Measurements from ENCODE around the gene KLHDC10.
"Not testable (repeated sequence)": the region's sequence is repeated elsewhere in the genome, so short reads cannot be mapped to it uniquely, and the experiment has no call there.

Gene KLHDC10

DNA sequence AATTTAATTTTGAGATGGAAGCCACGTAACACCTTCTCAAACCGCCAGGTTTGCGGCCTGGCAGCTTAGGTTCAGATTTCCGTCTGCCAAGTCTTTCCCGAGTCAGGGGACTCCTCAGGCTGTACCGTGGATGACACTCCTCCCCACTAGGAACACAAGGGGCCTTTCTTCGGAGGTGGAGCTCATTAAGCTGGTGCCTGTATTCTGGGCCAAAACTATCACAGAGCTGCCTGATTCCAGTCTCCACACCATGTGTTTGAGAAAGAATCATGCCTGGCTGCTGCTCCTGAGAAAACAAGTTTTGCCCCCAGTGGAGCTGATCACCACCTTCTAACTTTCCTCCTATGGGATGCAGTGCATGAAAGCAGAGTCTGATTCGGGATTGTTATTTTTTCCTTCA, 90.1 kb downstream of the KLHDC10 start:
- no peak for DNase-seq

- DNase-seq, result no peak
Observed at GRCh38 chr7:130162196-130162595, 91.9 kb downstream of the KLHDC10 start.

- no peak for DNase-seq
Observed at GRCh38 chr7:130174237-130174959, 104.1 kb downstream of the KLHDC10 start.

- no peak for DNase-seq
Observed at GRCh38 chr7:130178251-130178650, 107.9 kb downstream of the KLHDC10 start.

GRCh38 chr7:130179631-130180030, 109.3 kb downstream of the KLHDC10 start:
- no peak for DNase-seq

DNA sequence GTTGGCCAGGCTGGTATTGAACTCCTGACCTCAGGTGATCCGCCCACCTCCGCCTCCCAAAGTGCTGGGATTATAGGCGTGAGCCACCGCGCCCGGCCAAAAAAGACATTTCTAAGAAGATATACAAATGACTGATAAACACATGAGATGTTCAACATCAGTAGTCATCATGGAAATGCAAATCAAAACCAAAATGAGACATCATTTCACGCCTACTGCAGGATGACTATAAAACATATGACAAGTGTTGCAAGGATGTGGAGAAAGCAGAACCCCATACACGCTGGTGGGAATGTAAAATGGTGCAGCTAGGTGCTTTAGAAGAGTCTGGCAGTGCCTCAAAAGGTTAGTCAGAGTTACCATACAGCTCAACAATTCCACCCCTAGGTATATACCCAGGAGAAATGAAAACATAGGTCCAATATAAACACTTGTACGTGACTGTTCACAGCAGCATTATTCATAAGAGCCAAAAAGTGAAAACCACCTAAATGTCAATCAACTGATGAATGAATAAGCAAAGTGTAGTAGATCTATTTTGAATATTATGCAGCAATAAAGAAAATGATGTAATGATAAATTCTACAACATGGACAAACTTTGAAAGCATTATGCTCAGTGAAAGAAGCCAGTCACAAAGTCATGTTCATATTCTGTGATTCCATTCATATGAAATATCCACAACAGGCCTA, 110.4 kb downstream of the KLHDC10 start:
- no peak for DNase-seq

GRCh38 chr7:130181263-130181605, 110.9 kb downstream of the KLHDC10 start:
- no peak for DNase-seq

- no peak for DNase-seq
Observed at GRCh38 chr7:130182990-130183389, 112.7 kb downstream of the KLHDC10 start.

- DNase-seq, result not testable (repeated sequence)
Observed at GRCh38 chr7:130184349-130184748, 114.0 kb downstream of the KLHDC10 start.
